Tibial artery (tissue), 4 donors: ENCODE results near the gene GRM8.

Experiments used
- DNase-seq, 2 donors: peaks; one replicate each; pipeline ENCODE4 v3.0.0-alpha.2; 2019
- H3K27ac ChIP-seq, 2 donors: fragments of 200-600 bp; sonication (generic) in 1 of 2; 1 replicate in 1 of 2; 2 replicates in 1 of 2; pipeline ENCODE4 v1.5.1; 2018 to 2019; ENCODE audit warnings: mild to moderate bottlenecking in 1 of 2
- H3K27me3 ChIP-seq, 2 donors: fragments of 200-600 bp; sonication (generic) in 1 of 2; one replicate each; pipeline versions ENCODE4 v1.5.1 to v1.6.0; 2016 to 2019
- H3K36me3 ChIP-seq, 3 donors: fragments of 200-600 bp; sonication (generic) in 2 of 3; one replicate each; pipeline ENCODE4 v1.5.1; 2016 to 2019; ENCODE audit warnings: mild to moderate bottlenecking in 2 of 3
- H3K4me1 ChIP-seq, 4 donors: fragments of 200-600 bp; sonication (generic) in 2 of 4; 1 replicate in 3 of 4; 2 replicates in 1 of 4; pipeline ENCODE4 v1.5.1; 2016 to 2019
- H3K4me3 ChIP-seq, 2 donors: fragments of 200-600 bp; sonication (generic) in 1 of 2; 1 replicate in 1 of 2; 2 replicates in 1 of 2; pipeline ENCODE4 v1.5.1; 2018 to 2019; ENCODE audit warnings: mild to moderate bottlenecking in 2 of 2
- H3K9me3 ChIP-seq, 3 donors: fragments of 200-600 bp; sonication (generic) in 1 of 3; one replicate each; pipeline ENCODE4 v1.5.1; 2016 to 2019
- CTCF ChIP-seq, 2 experiments: fragments of 200-600 bp in 1 of 2; fragments of 450-650 bp in 1 of 2; IDR thresholded peaks; one replicate each; pipeline ENCODE4 v1.5.1; 2017 to 2019; ENCODE audit warnings: antibody characterized with exemption in 2 of 2, mild to moderate bottlenecking in 1 of 2, moderate library complexity in 1 of 2
- intact Hi-C: fragments of 100-400 bp; cut with DNase I; formaldehyde crosslinking; loops from one replicate; pipeline ENCODE4 v1.15.0; 2023; ENCODE audit warnings: low total_unique reads

The GRM8 gene

GRCh38 chr7:126978865-126979264, 273.9 kb downstream of the GRM8 start:
- no peak for DNase-seq
- TF ChIP-seq CTCF (IDR thresholded peaks at IDR 0.05), result no peak
- Histone ChIP-seq H3K36me3 (no peaks in the 10 kb centered on the region), H3K27ac (no peak overlapping the region), H3K4me1 (no peaks in the 10 kb centered on the region), H3K9me3 (no peaks in the 10 kb centered on the region), H3K4me3 (no peak overlapping the region), H3K27me3 (no peaks in the 10 kb centered on the region)
- intact Hi-C loops, result no loop called here

GRCh38 chr7:126973066-126973465, 279.7 kb downstream of the GRM8 start:
- Histone ChIP-seq H3K27ac (no peak overlapping the region), H3K4me3 (no peak overlapping the region), H3K27me3 (no peaks in the 10 kb centered on the region), H3K4me1 (no peaks in the 10 kb centered on the region), H3K36me3 (no peaks in the 10 kb centered on the region), H3K9me3 (no peaks in the 10 kb centered on the region)
- intact Hi-C loops, result no loop called here
- TF ChIP-seq CTCF (IDR thresholded peaks at IDR 0.05), result no peak
- no peak for DNase-seq

GRCh38 chr7:126972571-126972970, 280.2 kb downstream of the GRM8 start:
- intact Hi-C loops, result no loop called here

GRCh38 chr7:126959649-126960048, 293.1 kb downstream of the GRM8 start:
- H3K4me1 ChIP-seq, result no peaks in the 10 kb centered on the region
- no peaks in the 10 kb centered on the region for H3K9me3 ChIP-seq
- H3K36me3 ChIP-seq, result no peaks in the 10 kb centered on the region
- no peaks in the 10 kb centered on the region for H3K27me3 ChIP-seq
- H3K4me3 ChIP-seq, result no peak overlapping the region
- TF ChIP-seq CTCF (IDR thresholded peaks at IDR 0.05), result no peak
- no peak overlapping the region for H3K27ac ChIP-seq
- DNase-seq, result no peak
- intact Hi-C loops, result no loop called here

More at GRCh38 chr7:126972571-126972970, 280.2 kb downstream of the GRM8 start:
- H3K27me3 ChIP-seq, result no peaks in the 10 kb centered on the region
- no peaks in the 10 kb centered on the region for H3K9me3 ChIP-seq
- no peak for TF ChIP-seq CTCF (IDR thresholded peaks at IDR 0.05)
- H3K36me3 ChIP-seq, result no peaks in the 10 kb centered on the region
- no peak overlapping the region for H3K4me3 ChIP-seq
- no peaks in the 10 kb centered on the region for H3K4me1 ChIP-seq
- H3K27ac ChIP-seq, result no peak overlapping the region
- DNase-seq, result no peak

GRCh38 chr7:126958367-126958766, 294.4 kb downstream of the GRM8 start:
- no peak for DNase-seq
- Histone ChIP-seq H3K9me3 (no peaks in the 10 kb centered on the region), H3K36me3 (no peaks in the 10 kb centered on the region), H3K27me3 (no peaks in the 10 kb centered on the region), H3K27ac (no peak overlapping the region), H3K4me1 (no peaks in the 10 kb centered on the region), H3K4me3 (no peak overlapping the region)
- TF ChIP-seq CTCF (IDR thresholded peaks at IDR 0.05), result no peak
- intact Hi-C loops, result no loop called here

DNA sequence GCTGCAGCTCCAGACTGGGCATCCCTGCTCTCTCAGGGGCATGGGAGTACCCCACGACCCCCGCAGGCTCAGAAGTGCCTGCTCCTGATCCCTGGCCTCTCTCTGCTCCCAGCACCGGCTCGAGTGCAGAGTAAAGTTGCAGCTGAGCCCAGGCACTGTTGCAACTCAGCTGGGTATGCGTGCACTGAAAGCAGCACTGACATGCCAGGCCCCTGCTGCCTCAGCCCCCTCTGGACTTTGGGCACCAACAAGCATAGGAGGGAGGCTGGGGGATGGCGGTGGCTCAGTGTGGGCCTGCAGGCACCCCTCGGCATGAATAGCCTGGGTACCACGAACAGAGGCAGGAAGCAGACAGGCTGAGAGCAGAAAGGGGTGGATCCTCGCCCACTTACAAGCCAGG, 295.3 kb downstream of the GRM8 start:
- H3K4me1 ChIP-seq, result no peaks in the 10 kb centered on the region
- no peak for TF ChIP-seq CTCF (IDR thresholded peaks at IDR 0.05)

More for the DNA sequence above, 295.3 kb downstream of the GRM8 start:
- intact Hi-C loops, result no loop called here
- Histone ChIP-seq H3K27me3 (no peaks in the 10 kb centered on the region), H3K36me3 (no peaks in the 10 kb centered on the region), H3K27ac (no peak overlapping the region), H3K4me3 (no peak overlapping the region), H3K9me3 (no peaks in the 10 kb centered on the region)
- DNase-seq, result no peak
